Measurements from ENCODE around the gene MTA1. TPM values are rescaled to one million over a fixed set of nuclear protein-coding genes. Genes with fewer than 3 reads are reported as not detected.

The MTA1 gene
- total RNA-seq, 4 donors from 2014 or later = 34.3 to 75.0 (median 49.2) TPM

- no peak for TF ChIP-seq CTCF (IDR thresholded peaks at IDR 0.05; ENCODE audit: low read depth)
Observed at GRCh38 chr14:105411017-105411941, 8.3 kb upstream of the MTA1 start.

GRCh38 chr14:105411985-105412770, 7.4 kb upstream of the MTA1 start:
- TF ChIP-seq CTCF (IDR thresholded peaks at IDR 0.05; ENCODE audit: low read depth) = no peak

GRCh38 chr14:105412771-105413543, 6.7 kb upstream of the MTA1 start:
- TF ChIP-seq CTCF (IDR thresholded peaks at IDR 0.05; ENCODE audit: low read depth) = no peak

GRCh38 chr14:105413544-105413886, 6.1 kb upstream of the MTA1 start:
- no peak for TF ChIP-seq CTCF (IDR thresholded peaks at IDR 0.05; ENCODE audit: low read depth)

GRCh38 chr14:105414456-105415371, 4.9 kb upstream of the MTA1 start:
- TF ChIP-seq CTCF (IDR thresholded peaks at IDR 0.05; ENCODE audit: low read depth) = no peak

GRCh38 chr14:105415481-105416428, 3.9 kb upstream of the MTA1 start:
- TF ChIP-seq CTCF (IDR thresholded peaks at IDR 0.05; ENCODE audit: low read depth) = no peak

Measured in subcutaneous adipose tissue (tissue), 4 donors.